ENCODE results near the gene TNF.

DNA sequence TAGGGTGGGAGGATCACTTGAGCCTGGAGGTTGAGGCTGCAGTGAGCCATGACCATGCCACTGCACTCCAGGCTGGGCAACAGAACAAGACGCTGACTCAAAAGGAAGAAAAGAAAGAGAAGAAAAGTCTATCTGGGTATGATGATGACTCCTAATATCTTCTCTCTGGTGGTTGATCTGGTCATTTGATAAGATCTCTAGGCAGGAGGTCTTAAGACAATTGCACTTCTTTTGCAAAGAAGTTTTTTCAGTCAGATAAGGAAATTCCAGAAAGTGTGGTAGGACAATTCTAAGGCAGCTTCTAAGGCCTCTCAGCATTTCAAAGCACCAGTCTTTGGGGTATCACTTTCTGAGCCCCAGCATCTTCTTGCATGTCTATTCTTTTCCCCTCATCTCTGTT, 32.0 kb downstream of the TNF start:
- TF ChIP-seq, protein P1, sequence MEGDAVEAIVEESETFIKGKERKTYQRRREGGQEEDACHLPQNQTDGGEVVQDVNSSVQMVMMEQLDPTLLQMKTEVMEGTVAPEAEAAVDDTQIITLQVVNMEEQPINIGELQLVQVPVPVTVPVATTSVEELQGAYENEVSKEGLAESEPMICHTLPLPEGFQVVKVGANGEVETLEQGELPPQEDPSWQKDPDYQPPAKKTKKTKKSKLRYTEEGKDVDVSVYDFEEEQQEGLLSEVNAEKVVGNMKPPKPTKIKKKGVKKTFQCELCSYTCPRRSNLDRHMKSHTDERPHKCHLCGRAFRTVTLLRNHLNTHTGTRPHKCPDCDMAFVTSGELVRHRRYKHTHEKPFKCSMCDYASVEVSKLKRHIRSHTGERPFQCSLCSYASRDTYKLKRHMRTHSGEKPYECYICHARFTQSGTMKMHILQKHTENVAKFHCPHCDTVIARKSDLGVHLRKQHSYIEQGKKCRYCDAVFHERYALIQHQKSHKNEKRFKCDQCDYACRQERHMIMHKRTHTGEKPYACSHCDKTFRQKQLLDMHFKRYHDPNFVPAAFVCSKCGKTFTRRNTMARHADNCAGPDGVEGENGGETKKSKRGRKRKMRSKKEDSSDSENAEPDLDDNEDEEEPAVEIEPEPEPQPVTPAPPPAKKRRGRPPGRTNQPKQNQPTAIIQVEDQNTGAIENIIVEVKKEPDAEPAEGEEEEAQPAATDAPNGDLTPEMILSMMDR (IDR thresholded peaks at IDR 0.05), result no peak
- TF ChIP-seq POLR2AphosphoS5 (IDR thresholded peaks at IDR 0.05; ENCODE audit: low read depth, low read length) (no peak), EZH2phosphoT487 (IDR thresholded peaks at IDR 0.05; ENCODE audit: borderline replicate concordance, low read depth) (no peak), TAF1 (IDR thresholded peaks at IDR 0.05; ENCODE audit: borderline replicate concordance, low read depth, low read length) (no peak), EP300 (IDR thresholded peaks at IDR 0.05; ENCODE audit: borderline replicate concordance in 1 of 2, low read depth in 1 of 2, low read length in 1 of 2) (no peak), MAX (IDR thresholded peaks at IDR 0.05; ENCODE audit: low read depth) (no peak), RAD21 (IDR thresholded peaks at IDR 0.05; ENCODE audit: low read length) (no peak), NFIC (IDR thresholded peaks at IDR 0.05; ENCODE audit: borderline replicate concordance) (no peak), IRF3 (IDR thresholded peaks at IDR 0.05; ENCODE audit: low read depth, low read length) (no peak), YY1 (IDR thresholded peaks at IDR 0.05; ENCODE audit: low read depth) (no peak)
- TF ChIP-seq, protein P2, sequence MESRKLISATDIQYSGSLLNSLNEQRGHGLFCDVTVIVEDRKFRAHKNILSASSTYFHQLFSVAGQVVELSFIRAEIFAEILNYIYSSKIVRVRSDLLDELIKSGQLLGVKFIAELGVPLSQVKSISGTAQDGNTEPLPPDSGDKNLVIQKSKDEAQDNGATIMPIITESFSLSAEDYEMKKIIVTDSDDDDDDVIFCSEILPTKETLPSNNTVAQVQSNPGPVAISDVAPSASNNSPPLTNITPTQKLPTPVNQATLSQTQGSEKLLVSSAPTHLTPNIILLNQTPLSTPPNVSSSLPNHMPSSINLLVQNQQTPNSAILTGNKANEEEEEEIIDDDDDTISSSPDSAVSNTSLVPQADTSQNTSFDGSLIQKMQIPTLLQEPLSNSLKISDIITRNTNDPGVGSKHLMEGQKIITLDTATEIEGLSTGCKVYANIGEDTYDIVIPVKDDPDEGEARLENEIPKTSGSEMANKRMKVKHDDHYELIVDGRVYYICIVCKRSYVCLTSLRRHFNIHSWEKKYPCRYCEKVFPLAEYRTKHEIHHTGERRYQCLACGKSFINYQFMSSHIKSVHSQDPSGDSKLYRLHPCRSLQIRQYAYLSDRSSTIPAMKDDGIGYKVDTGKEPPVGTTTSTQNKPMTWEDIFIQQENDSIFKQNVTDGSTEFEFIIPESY (IDR thresholded peaks at IDR 0.05; ENCODE audit: borderline replicate concordance, low read depth), result no peak
- TF ChIP-seq, protein P3, sequence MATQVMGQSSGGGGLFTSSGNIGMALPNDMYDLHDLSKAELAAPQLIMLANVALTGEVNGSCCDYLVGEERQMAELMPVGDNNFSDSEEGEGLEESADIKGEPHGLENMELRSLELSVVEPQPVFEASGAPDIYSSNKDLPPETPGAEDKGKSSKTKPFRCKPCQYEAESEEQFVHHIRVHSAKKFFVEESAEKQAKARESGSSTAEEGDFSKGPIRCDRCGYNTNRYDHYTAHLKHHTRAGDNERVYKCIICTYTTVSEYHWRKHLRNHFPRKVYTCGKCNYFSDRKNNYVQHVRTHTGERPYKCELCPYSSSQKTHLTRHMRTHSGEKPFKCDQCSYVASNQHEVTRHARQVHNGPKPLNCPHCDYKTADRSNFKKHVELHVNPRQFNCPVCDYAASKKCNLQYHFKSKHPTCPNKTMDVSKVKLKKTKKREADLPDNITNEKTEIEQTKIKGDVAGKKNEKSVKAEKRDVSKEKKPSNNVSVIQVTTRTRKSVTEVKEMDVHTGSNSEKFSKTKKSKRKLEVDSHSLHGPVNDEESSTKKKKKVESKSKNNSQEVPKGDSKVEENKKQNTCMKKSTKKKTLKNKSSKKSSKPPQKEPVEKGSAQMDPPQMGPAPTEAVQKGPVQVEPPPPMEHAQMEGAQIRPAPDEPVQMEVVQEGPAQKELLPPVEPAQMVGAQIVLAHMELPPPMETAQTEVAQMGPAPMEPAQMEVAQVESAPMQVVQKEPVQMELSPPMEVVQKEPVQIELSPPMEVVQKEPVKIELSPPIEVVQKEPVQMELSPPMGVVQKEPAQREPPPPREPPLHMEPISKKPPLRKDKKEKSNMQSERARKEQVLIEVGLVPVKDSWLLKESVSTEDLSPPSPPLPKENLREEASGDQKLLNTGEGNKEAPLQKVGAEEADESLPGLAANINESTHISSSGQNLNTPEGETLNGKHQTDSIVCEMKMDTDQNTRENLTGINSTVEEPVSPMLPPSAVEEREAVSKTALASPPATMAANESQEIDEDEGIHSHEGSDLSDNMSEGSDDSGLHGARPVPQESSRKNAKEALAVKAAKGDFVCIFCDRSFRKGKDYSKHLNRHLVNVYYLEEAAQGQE (IDR thresholded peaks at IDR 0.05; ENCODE audit: low read depth, low read length), result no peak
